Activated CD8-positive, alpha-beta memory T cell treated with anti-CD3 and anti-CD28 coated beads, Interleukin-2, amount 50 U/mL, for 48 hours (primary cell): Measurements from ENCODE around the gene TMEM184B.

Experiments
- DNase-seq: peaks from one replicate; pipeline ENCODE4 v3.0.0-alpha.2; 2020

TMEM184B gene

GRCh38 chr22:38271927-38272372 lies 860 bp downstream of the TMEM184B start:
- DNase-seq: no peak

GRCh38 chr22:38271101-38271500 lies 1.7 kb downstream of the TMEM184B start:
- DNase-seq: no peak

GRCh38 chr22:38270091-38270992 lies 2.5 kb downstream of the TMEM184B start:
- DNase-seq: no peak

- no peak for DNase-seq
These were observed 3.3 kb downstream of the TMEM184B start for GRCh38 chr22:38269466-38269865.

GRCh38 chr22:38267086-38267485 lies 5.7 kb downstream of the TMEM184B start:
- DNase-seq: no peak

GRCh38 chr22:38266120-38266519 lies 6.7 kb downstream of the TMEM184B start:
- DNase-seq: no peak

GRCh38 chr22:38264322-38264843 lies 8.4 kb downstream of the TMEM184B start:
- no peak for DNase-seq

GRCh38 chr22:38262051-38262795 lies 10.6 kb downstream of the TMEM184B start:
- DNase-seq: peak; percentile 68

- DNase-seq: no peak
These were observed 11.8 kb downstream of the TMEM184B start for GRCh38 chr22:38260761-38261681.

GRCh38 chr22:38259370-38259769 lies 13.4 kb downstream of the TMEM184B start:
- no peak for DNase-seq

GRCh38 chr22:38258895-38259294 lies 13.9 kb downstream of the TMEM184B start:
- DNase-seq: no peak

- DNase-seq: no peak
These were observed 15.1 kb downstream of the TMEM184B start for GRCh38 chr22:38257650-38258250.

GRCh38 chr22:38257181-38257580 lies 15.6 kb downstream of the TMEM184B start:
- DNase-seq: no peak

GRCh38 chr22:38255697-38256096 lies 17.1 kb downstream of the TMEM184B start:
- no peak for DNase-seq

GRCh38 chr22:38251341-38251692 lies 21.5 kb downstream of the TMEM184B start:
- no peak for DNase-seq

GRCh38 chr22:38250643-38251340 lies 22.0 kb downstream of the TMEM184B start:
- DNase-seq: no peak

- no peak for DNase-seq
These were observed 22.8 kb downstream of the TMEM184B start for GRCh38 chr22:38249803-38250642.

- no peak for DNase-seq
These were observed 23.5 kb downstream of the TMEM184B start for GRCh38 chr22:38249301-38249700.

- no peak for DNase-seq
These were observed 24.5 kb downstream of the TMEM184B start for GRCh38 chr22:38248280-38248679.

GRCh38 chr22:38247713-38248112 lies 25.1 kb downstream of the TMEM184B start:
- no peak for DNase-seq

- no peak for DNase-seq
These were observed 26.1 kb downstream of the TMEM184B start for GRCh38 chr22:38246692-38247091.
